ENCODE results near the gene ZFAND6. TPM values are rescaled to one million over a fixed set of nuclear protein-coding genes. Genes with fewer than 3 reads are reported as not detected.
A peak's percentile ranks its signal among the peaks of the same experiment; 100 is the strongest.
"Not testable (repeated sequence)": the region's sequence is repeated elsewhere in the genome, so short reads cannot be mapped to it uniquely, and the experiment has no call there.

ZFAND6 gene
- total and polyA plus RNA-seq, 4 experiments from 2014 or later = 58.3 to 139 (median 82.5) TPM

GRCh38 chr15:80152896-80153876 lies 93.7 kb downstream of the ZFAND6 start, which contains the start of gene FAH:
TSS of gene FAH (plus strand) at chr15:80152999. CDS start at chr15:80153055, 56 bp downstream.
- Mint-ChIP-seq H3K27ac (peak within 1 kb of the TSS; percentile 89 to 96 (median 89)), H3K36me3 (peaks cover 0 to 4% of the 10 kb centered on the region in 2 donors), H3K9me3 (no peaks in the 10 kb centered on the region), H3K4me1 (peaks cover 16 to 23% (median 20%) of the 10 kb centered on the region in 4 donors), H3K27me3 (no peaks in the 10 kb centered on the region), H3K4me3 (peak within 1 kb of the TSS; percentile 91 to 95 (median 93))
- Histone ChIP-seq H3K4me1 (ENCODE audit: insufficient read depth, low read length) (peaks cover 14% of the 10 kb centered on the region), H3K27ac (ENCODE audit: low read depth, low read length) (peak within 1 kb of the TSS; percentile 73), H3K36me3 (ENCODE audit: insufficient read depth, low read length) (no peaks in the 10 kb centered on the region), H3K27me3 (ENCODE audit: insufficient read depth, low read length) (no peaks in the 10 kb centered on the region), H3K4me3 (ENCODE audit: low read length in 2 of 2) (peak within 1 kb of the TSS; percentile 15 to 82), H3K9me3 (ENCODE audit: control insufficient read depth in 1 of 2, low read length in 2 of 2) (no peaks in the 10 kb centered on the region)
- peak; percentile 47 to 55 (median 52) for DNase-seq
- CTCF ChIA-PET (ENCODE audit: partially characterized antibody) = interaction anchor here (0.7 kb wide), 1 partner anchor 19 kb away, joined by 3 read pairs; no protein-coding TSS in a partner anchor
- intact Hi-C loops (cut with micrococcal nuclease) = loop anchor here (1.0 to 5.0 kb wide), 3 partner anchors 94 to 230 kb away; partner anchors contain the start of gene ZFAND6
- POLR2A ChIA-PET (ENCODE audit: partially characterized antibody) = interaction anchor here (1.0 to 2.5 kb wide), 4 partner anchors 8 to 257 kb away, joined by 3 to 29 read pairs (median 8); partner anchors contain the start of genes MTHFS and ZFAND6

GRCh38 chr15:80153900-80154299 lies 94.4 kb downstream of the ZFAND6 start:
- peak overlapping the region in 1 of 2 donors; percentile 82 for H3K4me3 ChIP-seq (ENCODE audit: low read length in 2 of 2)
- ChIA-PET POLR2A (ENCODE audit: partially characterized antibody) (interaction anchor here (2.5 kb wide), 1 partner anchor 94 kb away, joined by 29 read pairs; the partner anchor contains the start of gene ZFAND6), CTCF (ENCODE audit: partially characterized antibody) (no interaction called here)
- no peaks in the 10 kb centered on the region for H3K36me3 ChIP-seq (ENCODE audit: insufficient read depth, low read length)
- H3K27ac ChIP-seq (ENCODE audit: low read depth, low read length) = no peak overlapping the region
- DNase-seq = no peak
- intact Hi-C loops (cut with micrococcal nuclease) = loop anchor here (5.0 kb wide), 1 partner anchor 187 kb away; no protein-coding TSS in a partner anchor
- H3K27me3 ChIP-seq (ENCODE audit: insufficient read depth, low read length) = no peaks in the 10 kb centered on the region
- Mint-ChIP-seq H3K4me1 (peaks cover 16 to 23% (median 20%) of the 10 kb centered on the region in 4 donors), H3K9me3 (no peaks in the 10 kb centered on the region), H3K27ac (peak overlapping the region in 6 of 7 donors; percentile 75 to 96 (median 89)), H3K4me3 (peak overlapping the region; percentile 28 to 95 (median 92)), H3K27me3 (no peaks in the 10 kb centered on the region), H3K36me3 (peaks cover 0 to 4% of the 10 kb centered on the region in 2 donors)
- H3K4me1 ChIP-seq (ENCODE audit: insufficient read depth, low read length) = peaks cover 14% of the 10 kb centered on the region
- no peaks in the 10 kb centered on the region for H3K9me3 ChIP-seq (ENCODE audit: control insufficient read depth in 1 of 2, low read length in 2 of 2)

- DNase-seq = no peak
- Mint-ChIP-seq H3K36me3 (peaks cover 2 to 4% of the 10 kb centered on the region in 2 donors), H3K9me3 (no peaks in the 10 kb centered on the region), H3K4me3 (peak overlapping the region in 7 of 8 donors; percentile 28 to 95 (median 90)), H3K4me1 (peaks cover 16 to 23% (median 20%) of the 10 kb centered on the region in 4 donors), H3K27me3 (no peaks in the 10 kb centered on the region), H3K27ac (peak overlapping the region in 3 of 7 donors; percentile 29 to 89 (median 69))
- intact Hi-C loops (cut with micrococcal nuclease) = loop anchor here (5.0 kb wide), 1 partner anchor 187 kb away; no protein-coding TSS in a partner anchor
- Histone ChIP-seq H3K36me3 (ENCODE audit: insufficient read depth, low read length) (no peaks in the 10 kb centered on the region), H3K4me3 (ENCODE audit: low read length in 2 of 2) (no peak overlapping the region), H3K27me3 (ENCODE audit: insufficient read depth, low read length) (no peaks in the 10 kb centered on the region), H3K4me1 (ENCODE audit: insufficient read depth, low read length) (peaks cover 14% of the 10 kb centered on the region), H3K9me3 (ENCODE audit: control insufficient read depth in 1 of 2, low read length in 2 of 2) (no peaks in the 10 kb centered on the region), H3K27ac (ENCODE audit: low read depth, low read length) (no peak overlapping the region)
- POLR2A ChIA-PET (ENCODE audit: partially characterized antibody) = no interaction called here
- CTCF ChIA-PET (ENCODE audit: partially characterized antibody) = no interaction called here
These were observed 94.9 kb downstream of the ZFAND6 start for GRCh38 chr15:80154336-80154735.

- Mint-ChIP-seq H3K36me3 (peaks cover 4 to 5% of the 10 kb centered on the region in 2 donors), H3K27me3 (no peaks in the 10 kb centered on the region), H3K9me3 (no peaks in the 10 kb centered on the region), H3K4me3 (peak overlapping the region in 4 of 8 donors; percentile 30 to 51 (median 43)), H3K27ac (peak overlapping the region in 4 of 7 donors; percentile 4 to 89 (median 70)), H3K4me1 (peaks cover 16 to 29% (median 21%) of the 10 kb centered on the region in 4 donors)
- Histone ChIP-seq H3K4me1 (ENCODE audit: insufficient read depth, low read length) (peaks cover 14% of the 10 kb centered on the region), H3K27me3 (ENCODE audit: insufficient read depth, low read length) (no peaks in the 10 kb centered on the region), H3K9me3 (ENCODE audit: control insufficient read depth in 1 of 2, low read length in 2 of 2) (no peaks in the 10 kb centered on the region), H3K27ac (ENCODE audit: low read depth, low read length) (no peak overlapping the region), H3K4me3 (ENCODE audit: low read length in 2 of 2) (no peak overlapping the region), H3K36me3 (ENCODE audit: insufficient read depth, low read length) (no peaks in the 10 kb centered on the region)
- POLR2A ChIA-PET (ENCODE audit: partially characterized antibody) = no interaction called here
- intact Hi-C loops (cut with micrococcal nuclease) = no loop called here
- no peak for DNase-seq
- CTCF ChIA-PET (ENCODE audit: partially characterized antibody) = no interaction called here
These were observed 95.5 kb downstream of the ZFAND6 start for GRCh38 chr15:80155001-80155377.

- DNase-seq; H3K9me3 ChIP-seq (ENCODE audit: control insufficient read depth in 1 of 2, low read length in 2 of 2); H3K27me3 Mint-ChIP-seq; H3K4me3 ChIP-seq (ENCODE audit: low read length in 2 of 2); intact Hi-C loops (cut with micrococcal nuclease); H3K36me3 ChIP-seq (ENCODE audit: insufficient read depth, low read length); CTCF ChIA-PET (ENCODE audit: partially characterized antibody); H3K9me3 Mint-ChIP-seq; POLR2A ChIA-PET (ENCODE audit: partially characterized antibody); H3K36me3 Mint-ChIP-seq; H3K27ac ChIP-seq (ENCODE audit: low read depth, low read length); H3K27me3 ChIP-seq (ENCODE audit: insufficient read depth, low read length): not testable (repeated sequence)
- Mint-ChIP-seq H3K4me3 (peak overlapping the region in 1 of 8 donors; percentile 39), H3K27ac (peak overlapping the region in 2 of 7 donors; percentile 72 to 89), H3K4me1 (peaks cover 18 to 32% (median 23%) of the 10 kb centered on the region in 4 donors)
- H3K4me1 ChIP-seq (ENCODE audit: insufficient read depth, low read length) = peaks cover 20% of the 10 kb centered on the region
These were observed 96.1 kb downstream of the ZFAND6 start for GRCh38 chr15:80155378-80156175.

GRCh38 chr15:80156176-80156720 lies 96.8 kb downstream of the ZFAND6 start:
- ChIA-PET POLR2A (ENCODE audit: partially characterized antibody) (interaction anchor here (2.1 kb wide), 1 partner anchor 97 kb away, joined by 7 read pairs; the partner anchor contains the start of gene ZFAND6), CTCF (ENCODE audit: partially characterized antibody) (no interaction called here)
- H3K27me3 Mint-ChIP-seq = no peaks in the 10 kb centered on the region
- peaks cover 4 to 10% of the 10 kb centered on the region in 2 donors for H3K36me3 Mint-ChIP-seq
- H3K4me3 ChIP-seq (ENCODE audit: low read length in 2 of 2) = no peak overlapping the region
- peaks cover 21 to 39% (median 29%) of the 10 kb centered on the region in 4 donors for H3K4me1 Mint-ChIP-seq
- H3K27ac ChIP-seq (ENCODE audit: low read depth, low read length) = no peak overlapping the region
- H3K27ac Mint-ChIP-seq = no peak overlapping the region
- H3K9me3 ChIP-seq (ENCODE audit: control insufficient read depth in 1 of 2, low read length in 2 of 2) = no peaks in the 10 kb centered on the region
- intact Hi-C loops (cut with micrococcal nuclease) = no loop called here
- no peaks in the 10 kb centered on the region for H3K9me3 Mint-ChIP-seq
- no peaks in the 10 kb centered on the region for H3K27me3 ChIP-seq (ENCODE audit: insufficient read depth, low read length)
- peaks cover 26% of the 10 kb centered on the region for H3K4me1 ChIP-seq (ENCODE audit: insufficient read depth, low read length)
- H3K36me3 ChIP-seq (ENCODE audit: insufficient read depth, low read length) = no peaks in the 10 kb centered on the region
- DNase-seq = no peak
- H3K4me3 Mint-ChIP-seq = no peak overlapping the region

Data from CD4-positive, alpha-beta memory T cell (primary cell).